Loucy (cell line): ENCODE results near the gene DYNLT2.

Source experiments
- EZH2phosphoT487 ChIP-seq: fragments of 200-600 bp; IDR thresholded peaks from 2 replicates; pipeline ENCODE4 v1.6.1; 2018; ENCODE audit warnings: antibody characterized with exemption, mild to moderate bottlenecking, moderate library complexity, borderline replicate concordance
- TF ChIP-seq, protein P1 (sequence below): fragments of 200-600 bp; sonication (generic); conservative IDR thresholded peaks from 2 replicates; pipeline ENCODE4 v1.5.1; 2014; ENCODE audit warnings: mild to moderate bottlenecking, antibody characterized with exemption, low read length

DNA sequence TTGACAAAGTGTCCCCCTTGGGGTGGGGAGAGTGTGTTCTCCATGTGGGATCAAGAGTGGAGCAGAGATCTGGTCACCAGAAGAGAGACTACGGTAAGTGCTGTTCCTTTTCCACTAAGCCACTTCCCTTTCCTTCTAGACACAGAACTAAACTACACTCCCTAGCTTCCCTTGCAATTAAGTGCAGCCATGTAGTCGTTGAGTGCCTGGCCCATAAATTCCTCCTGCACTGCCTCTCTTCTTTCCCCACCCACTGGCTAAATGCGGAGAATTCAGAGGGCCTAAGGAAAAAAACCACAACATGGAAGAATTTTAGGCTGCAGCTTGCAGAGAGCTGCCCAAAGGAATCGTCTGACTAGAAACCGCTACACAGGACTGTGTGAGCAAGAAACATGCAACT lies 51.1 kb downstream of the DYNLT2 start:
- TF ChIP-seq, protein P1, sequence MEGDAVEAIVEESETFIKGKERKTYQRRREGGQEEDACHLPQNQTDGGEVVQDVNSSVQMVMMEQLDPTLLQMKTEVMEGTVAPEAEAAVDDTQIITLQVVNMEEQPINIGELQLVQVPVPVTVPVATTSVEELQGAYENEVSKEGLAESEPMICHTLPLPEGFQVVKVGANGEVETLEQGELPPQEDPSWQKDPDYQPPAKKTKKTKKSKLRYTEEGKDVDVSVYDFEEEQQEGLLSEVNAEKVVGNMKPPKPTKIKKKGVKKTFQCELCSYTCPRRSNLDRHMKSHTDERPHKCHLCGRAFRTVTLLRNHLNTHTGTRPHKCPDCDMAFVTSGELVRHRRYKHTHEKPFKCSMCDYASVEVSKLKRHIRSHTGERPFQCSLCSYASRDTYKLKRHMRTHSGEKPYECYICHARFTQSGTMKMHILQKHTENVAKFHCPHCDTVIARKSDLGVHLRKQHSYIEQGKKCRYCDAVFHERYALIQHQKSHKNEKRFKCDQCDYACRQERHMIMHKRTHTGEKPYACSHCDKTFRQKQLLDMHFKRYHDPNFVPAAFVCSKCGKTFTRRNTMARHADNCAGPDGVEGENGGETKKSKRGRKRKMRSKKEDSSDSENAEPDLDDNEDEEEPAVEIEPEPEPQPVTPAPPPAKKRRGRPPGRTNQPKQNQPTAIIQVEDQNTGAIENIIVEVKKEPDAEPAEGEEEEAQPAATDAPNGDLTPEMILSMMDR: no peak
- TF ChIP-seq EZH2phosphoT487: no peak
